Skeletal muscle cell (primary cell): Measurements from ENCODE around the gene OR13C5.
"Not testable (repeated sequence)": the region's sequence is repeated elsewhere in the genome, so short reads cannot be mapped to it uniquely, and the experiment has no call there.

Experiments used
- DNase-seq: peaks from one replicate; pipeline ENCODE4 v3.0.0-alpha.2; 2010; ENCODE audit warnings: low read depth
- H3K4me3 ChIP-seq: 2 replicates; pipeline ENCODE4 v1.5.1; 2011; ENCODE audit warnings: low read depth, mild to moderate bottlenecking, control low read depth, low read length, moderate library complexity

OR13C5 gene, protein sequence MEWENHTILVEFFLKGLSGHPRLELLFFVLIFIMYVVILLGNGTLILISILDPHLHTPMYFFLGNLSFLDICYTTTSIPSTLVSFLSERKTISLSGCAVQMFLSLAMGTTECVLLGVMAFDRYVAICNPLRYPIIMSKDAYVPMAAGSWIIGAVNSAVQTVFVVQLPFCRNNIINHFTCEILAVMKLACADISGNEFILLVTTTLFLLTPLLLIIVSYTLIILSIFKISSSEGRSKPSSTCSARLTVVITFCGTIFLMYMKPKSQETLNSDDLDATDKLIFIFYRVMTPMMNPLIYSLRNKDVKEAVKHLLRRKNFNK

DNA sequence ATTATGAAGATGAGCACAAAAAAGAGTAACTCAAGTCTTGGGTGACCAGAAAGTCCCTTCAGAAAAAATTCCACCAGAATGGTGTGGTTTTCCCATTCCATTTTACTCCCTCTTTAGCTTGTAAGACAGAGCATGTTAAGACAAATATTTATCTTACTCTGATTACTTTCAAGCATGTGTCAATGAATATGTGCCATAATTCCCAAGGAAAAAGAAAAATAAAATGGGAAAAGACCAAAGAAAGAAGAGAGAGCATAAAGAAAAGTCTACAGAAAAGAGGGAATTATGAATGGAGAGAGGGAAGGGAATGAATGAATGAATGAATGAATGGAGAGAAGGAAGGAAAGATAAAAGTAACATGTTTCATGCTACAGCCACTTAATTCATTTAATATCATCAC lies at the start of gene OR13C5:
OR13C5 (minus strand) TSS at position 101 of the 400 bp plus-strand sequence; CDS start at position 101, 0 bp downstream.
- H3K4me3 ChIP-seq, DNase-seq: not testable (repeated sequence)

DNA sequence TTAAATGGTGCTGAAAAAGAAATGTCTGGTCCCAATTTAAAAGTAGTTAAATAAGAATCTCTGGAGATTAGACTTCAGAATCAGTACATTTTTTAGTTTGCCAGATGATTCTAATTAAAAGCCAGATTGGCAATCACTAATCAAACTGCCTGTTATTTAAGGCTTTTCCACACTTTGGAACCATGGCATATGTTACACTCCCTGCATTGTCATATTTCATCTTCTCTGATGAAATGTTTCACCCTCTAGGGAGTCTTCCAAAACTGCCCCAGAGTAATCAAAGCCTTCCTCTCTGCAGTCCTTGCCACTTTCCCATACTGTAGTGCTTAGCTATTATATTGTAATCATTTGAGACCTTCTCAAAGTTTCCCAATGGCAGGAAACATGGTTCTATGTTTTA lies 36.2 kb upstream of the OR13C5 start:
- DNase-seq: no peak

DNA sequence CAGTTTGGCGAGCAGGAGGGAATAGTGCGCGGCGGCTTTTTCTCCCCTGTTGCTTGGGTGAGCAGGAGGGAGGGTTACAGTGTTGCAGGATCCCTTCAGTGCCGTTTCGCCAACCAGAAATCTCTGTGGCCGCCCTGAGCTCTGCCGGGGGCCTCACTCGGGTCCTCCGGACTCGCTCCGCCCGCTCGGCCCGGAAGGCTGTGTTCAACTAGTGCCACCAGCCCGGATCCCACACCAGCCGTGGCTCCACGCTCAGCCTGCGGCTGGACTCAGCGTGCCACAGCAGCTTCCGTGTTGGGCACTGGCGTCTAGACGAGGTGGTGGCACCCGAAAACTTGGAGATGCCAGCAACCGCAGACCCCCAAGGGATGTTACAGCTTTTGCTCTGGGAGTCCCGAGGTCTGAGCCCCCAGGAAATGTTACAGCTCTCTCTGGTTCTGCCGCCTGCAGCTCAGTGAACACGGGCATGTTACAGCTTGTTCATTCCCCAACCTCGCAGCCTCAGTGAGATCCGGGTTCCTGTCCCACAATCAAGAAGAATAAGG lies 34.8 kb upstream of the OR13C5 start:
- no peak overlapping the region for H3K4me3 ChIP-seq
- no peak for DNase-seq

More for the DNA sequence above, 36.2 kb upstream of the OR13C5 start:
- no peak overlapping the region for H3K4me3 ChIP-seq

DNA sequence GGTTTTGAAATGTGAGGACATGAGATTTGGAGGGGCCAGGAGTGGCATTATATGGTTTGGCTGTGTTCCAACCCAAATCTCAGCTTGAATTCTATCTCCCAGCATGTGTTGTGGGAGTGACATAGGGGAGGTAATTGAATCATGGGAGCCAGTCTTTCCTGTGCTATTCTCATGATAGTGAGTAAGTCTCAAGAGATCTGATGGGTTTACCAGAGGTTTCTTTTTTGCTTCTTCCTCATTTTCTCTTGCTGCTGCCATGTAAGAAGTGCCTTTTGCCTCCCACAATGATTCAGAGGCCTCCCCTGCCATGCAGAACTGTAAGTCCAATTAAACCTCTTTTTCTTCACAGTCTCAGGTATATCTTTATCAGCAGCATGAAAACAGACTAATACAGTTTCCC lies 26.8 kb upstream of the OR13C5 start:
- DNase-seq, H3K4me3 ChIP-seq: not testable (repeated sequence)

DNA sequence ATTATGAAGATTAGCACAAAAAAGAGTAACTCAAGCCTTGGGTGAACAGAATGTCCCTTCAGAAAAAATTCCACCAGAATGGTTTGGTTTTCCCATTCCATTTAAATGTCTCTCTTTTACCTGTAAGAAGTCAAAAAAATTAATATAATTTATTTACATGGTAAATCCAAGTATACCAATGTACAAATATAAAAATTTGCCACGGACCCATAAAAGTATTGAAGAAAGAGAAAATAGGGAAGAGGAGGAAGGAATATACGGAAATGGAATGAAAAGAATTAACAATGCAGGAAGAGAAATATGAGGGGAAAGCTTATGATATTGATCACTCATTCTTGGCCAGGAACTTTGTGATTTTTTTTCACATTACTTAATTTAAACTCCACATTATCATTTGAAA lies 18.9 kb upstream of the OR13C5 start, which contains the start of gene OR13C9:
OR13C9 (minus strand) TSS at position 101 of the 400 bp plus-strand sequence; CDS start at position 101, 0 bp downstream.
- no peak within 1 kb of the TSS for H3K4me3 ChIP-seq
- DNase-seq: no peak

DNA sequence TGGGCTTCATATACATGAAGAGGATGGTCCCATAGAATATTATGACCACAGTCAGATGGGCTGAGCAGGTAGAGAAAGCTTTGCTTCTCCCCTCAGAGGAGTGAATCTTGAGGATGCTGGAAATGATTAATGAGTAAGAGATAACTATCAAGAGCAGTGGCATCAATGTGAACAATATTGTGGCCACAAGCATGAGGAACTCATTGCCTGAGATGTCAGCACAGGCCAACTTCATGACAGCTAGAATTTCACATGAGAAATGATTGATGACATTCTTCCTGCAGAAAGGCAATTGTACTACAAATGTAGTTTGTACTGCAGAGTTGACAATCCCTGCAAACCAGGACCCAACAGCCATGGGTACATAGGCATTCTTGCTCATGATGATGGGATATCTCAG lies 18.2 kb upstream of the OR13C5 start:
- no peak for DNase-seq
- no peak overlapping the region for H3K4me3 ChIP-seq

DNA sequence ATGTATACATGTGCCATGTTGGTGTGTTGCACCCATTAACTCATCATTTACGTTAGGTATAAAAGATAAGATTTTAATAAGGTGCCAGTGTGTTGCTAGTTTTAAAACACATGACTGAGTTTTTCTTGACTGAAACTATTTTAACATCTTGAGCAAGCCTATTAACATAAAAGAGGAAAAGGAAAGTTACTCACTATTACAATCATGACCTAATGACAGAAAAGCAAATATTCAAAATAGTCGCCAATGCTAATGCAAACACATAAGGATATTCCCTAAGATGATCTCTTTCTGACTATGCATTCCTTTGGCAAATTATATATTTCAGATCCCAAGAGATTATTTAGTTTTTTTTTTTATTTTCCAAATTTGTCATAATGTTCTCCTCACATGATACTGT lies 12.0 kb upstream of the OR13C5 start:
- DNase-seq: no peak
- no peak overlapping the region for H3K4me3 ChIP-seq

DNA sequence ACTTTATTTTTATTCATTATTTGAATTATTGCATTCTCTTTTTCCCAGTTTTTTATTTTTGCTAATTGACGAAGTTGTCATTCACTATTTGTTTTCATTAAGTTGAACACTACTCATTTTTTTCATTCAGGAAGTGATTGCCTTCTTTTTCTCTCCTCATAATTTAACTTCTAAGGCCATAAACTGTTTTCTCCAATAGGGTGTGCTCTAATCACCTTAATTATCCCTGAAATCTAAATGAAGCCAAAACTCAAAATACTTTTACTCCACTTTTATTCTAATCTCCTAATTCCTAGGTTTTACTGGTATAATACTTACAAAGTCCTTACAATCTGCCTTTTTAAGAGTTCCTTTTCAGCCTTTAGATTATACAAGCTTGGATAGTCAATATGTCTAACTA lies 9.1 kb upstream of the OR13C5 start:
- DNase-seq: no peak
- no peak overlapping the region for H3K4me3 ChIP-seq

DNA sequence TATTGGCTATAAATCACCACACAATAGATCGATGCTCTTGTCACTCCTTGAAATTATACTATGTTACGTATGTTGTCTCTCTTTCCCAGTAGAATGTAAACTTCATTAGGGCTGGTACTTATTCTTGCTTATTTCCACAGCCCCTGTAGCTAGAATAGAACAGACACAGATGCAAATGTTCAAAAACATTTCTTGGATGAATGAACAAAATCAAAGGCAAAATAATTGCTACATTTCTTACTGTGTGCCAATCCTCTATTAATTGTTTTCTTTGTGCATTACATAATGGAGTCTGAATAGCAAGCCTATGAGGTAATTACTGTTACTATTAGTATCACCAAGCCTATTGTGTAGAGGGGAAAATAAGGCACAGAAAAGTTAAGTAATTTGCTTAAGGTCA lies 6.9 kb upstream of the OR13C5 start:
- DNase-seq: no peak
- H3K4me3 ChIP-seq: no peak overlapping the region

DNA sequence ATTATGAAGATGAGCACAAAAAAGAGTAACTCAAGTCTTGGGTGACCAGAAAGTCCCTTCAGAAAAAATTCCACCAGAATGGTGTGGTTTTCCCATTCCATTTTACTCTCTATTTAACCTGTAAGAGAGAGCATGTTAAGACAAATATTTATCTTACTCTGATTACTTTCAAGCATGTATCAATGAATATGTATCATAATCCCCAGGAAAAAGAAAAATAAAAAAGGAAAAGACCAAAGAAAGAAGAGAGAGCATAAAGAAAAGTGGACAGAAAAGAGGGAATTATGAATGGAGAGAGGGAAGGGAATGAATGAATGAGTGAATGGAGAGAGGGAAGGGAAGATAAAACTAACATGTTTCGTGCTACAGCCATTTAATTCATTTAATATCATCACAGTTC lies 6.3 kb upstream of the OR13C5 start, which contains the start of gene OR13C2:
OR13C2 (minus strand) TSS at position 101 of the 400 bp plus-strand sequence; CDS start at position 101, 0 bp downstream.
- not testable (repeated sequence) for DNase-seq, H3K4me3 ChIP-seq

DNA sequence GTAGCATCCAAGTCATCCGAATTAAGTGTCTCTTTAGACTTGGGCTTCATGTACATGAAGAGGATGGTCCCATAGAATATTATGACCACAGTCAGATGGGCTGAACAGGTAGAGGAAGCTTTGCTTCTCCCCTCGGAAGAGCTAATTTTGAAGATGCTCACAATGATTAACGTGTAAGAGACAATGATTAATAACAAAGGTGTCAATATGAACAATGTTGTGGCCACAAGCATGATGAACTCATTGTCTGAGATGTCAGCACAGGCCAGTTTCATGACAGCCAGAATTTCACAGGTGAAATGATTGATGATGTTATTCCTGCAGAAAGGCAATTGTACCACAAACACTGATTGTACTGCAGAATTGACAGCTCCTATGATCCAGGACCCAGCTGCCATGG lies 5.6 kb upstream of the OR13C5 start:
- no peak overlapping the region for H3K4me3 ChIP-seq
- no peak for DNase-seq

DNA sequence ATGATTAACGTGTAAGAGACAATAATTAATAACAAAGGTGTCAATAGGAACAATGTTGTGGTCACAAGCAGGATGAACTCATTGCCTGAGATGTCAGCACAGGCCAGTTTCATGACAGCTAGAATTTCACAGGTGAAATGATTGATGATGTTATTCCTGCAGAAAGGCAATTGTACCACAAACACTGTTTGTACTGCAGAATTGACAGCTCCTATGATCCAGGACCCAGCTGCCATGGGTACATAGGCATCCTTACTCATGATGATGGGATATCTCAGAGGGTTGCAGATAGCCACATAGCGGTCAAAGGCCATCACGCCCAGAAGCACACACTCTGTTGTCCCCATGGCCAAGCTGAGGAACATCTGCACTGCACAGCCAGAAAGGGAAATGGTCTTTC lies 464 bp downstream of the OR13C5 start:
- not testable (repeated sequence) for DNase-seq, H3K4me3 ChIP-seq

DNA sequence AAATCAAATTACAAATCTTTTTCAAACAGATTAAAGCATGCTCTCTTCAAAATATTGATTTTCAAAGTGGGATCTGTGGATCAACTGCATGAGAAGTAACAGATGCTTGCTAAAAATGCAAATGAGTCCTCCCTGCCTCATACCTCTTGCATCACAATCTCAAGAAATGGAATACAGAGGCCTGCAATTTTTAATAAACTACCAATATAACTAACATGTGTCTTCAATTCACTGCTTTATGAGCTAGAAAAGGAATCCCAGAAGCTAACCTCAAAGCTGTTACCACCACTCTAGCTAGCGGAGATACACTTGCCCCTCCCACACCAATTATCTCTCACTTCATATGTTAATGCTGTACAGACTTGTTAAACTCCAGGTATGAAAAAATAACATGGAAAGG lies 9.6 kb downstream of the OR13C5 start:
- H3K4me3 ChIP-seq: no peak overlapping the region
- DNase-seq: no peak

DNA sequence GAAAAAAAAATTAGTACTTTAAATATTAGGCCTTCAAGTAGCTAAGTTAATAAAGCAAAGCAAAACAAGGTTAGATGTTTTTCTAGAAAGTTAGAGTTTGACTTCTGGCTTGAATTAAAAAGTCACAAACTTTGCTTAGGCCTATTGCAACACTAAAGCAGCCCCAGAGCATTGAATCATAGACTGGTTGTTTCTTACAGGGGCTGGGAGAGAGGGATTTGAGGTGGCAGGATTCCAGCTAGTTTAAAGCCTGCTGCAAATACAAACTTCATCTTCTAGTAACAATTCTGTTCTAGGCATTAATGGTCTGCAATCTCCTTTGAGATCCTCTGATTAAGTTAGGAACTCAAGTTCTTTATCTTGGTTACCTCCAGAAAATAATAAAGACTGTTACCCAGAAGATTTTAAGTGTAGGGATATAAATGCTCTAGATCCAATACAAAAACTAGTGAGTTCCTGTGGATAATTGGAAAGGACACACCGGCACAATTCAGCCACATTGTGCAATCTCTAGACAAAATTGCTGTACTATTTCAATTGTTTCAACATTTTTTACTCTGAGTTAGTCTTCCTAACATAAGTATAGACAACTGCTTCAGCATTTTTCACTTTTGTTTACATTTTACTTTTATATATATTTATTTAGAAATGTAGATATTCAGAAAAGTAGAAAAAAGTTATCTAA lies 12.6 kb downstream of the OR13C5 start:
- no peak overlapping the region for H3K4me3 ChIP-seq

DNA sequence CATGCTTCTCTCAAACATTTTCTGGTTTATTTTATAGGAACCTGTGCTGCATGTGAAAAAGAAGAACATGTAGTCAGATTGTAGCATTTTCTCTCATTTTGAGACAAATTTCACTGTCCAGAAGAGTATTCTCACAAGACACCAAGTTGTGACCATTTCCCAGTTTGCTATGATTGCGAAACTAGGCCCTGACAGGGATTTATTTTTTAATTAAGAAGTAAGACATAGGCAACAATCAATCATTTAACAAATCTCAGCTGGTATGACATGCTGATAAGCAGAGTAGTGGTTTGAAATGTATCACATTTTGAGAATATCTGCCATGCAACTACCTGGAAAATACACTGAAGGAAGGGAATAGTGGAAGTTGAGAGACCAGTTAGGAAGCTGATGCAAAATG lies 18.7 kb downstream of the OR13C5 start:
- no peak for DNase-seq

More for the DNA sequence above, 12.6 kb downstream of the OR13C5 start:
- peak; percentile 74 for DNase-seq

DNA sequence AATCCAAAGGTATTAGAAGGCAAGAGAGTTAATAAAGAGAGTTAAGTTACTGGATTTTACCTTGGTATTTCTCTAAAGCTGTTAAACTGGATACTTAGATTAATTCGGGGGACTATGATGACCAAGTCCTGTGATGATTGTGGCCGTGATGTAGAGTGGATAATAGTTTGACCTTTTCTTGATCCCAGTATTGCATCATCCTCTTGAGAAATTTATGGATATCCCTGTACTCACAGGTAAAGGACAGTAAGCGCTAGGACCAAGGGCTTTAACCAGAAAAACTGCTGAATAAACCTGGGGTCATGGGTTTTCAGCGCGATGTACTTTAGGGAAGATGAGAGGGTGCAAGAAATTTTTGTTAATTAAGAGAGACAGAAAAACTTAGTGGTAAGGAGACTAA lies 21.9 kb downstream of the OR13C5 start:
- H3K4me3 ChIP-seq: no peak overlapping the region
- DNase-seq: no peak

More for the DNA sequence above, 18.7 kb downstream of the OR13C5 start:
- no peak overlapping the region for H3K4me3 ChIP-seq

DNA sequence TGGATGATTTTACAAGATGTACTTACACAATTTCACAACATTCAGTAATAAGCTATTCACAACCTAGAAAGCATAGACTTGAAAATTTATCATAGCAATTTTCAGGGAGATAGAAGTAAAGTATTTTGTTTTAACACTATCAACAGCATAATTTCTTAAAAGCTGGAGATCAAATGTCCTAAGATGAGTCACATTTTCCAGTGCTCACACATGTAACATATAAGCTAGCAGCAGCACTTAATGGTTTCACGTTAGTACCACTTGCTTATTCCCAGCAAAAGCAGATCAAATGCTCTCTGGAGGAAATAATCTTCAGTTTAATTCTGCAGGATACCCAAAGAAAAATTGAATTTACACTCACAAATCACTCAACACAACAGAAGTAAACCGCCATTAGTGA lies 23.8 kb downstream of the OR13C5 start:
- no peak for DNase-seq
- H3K4me3 ChIP-seq: no peak overlapping the region

DNA sequence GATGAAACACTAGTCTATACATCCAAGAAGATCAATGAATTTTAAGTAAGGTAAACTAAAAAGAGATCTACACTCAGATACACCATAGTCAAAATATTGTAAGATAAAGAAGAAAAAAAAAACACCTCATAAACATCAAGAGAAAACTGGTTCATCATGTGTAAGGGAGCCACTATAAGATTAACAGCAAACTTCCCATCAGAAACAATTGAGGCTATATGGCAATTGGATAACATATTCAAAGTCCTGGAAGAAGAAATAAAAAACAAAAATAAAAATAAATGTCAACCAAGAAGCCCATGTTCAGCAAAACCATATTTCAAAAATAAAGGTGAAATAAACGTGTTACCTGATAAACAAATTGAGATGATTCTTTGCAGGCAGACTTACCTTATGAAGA lies 26.6 kb downstream of the OR13C5 start:
- no peak for DNase-seq
- H3K4me3 ChIP-seq: no peak overlapping the region

DNA sequence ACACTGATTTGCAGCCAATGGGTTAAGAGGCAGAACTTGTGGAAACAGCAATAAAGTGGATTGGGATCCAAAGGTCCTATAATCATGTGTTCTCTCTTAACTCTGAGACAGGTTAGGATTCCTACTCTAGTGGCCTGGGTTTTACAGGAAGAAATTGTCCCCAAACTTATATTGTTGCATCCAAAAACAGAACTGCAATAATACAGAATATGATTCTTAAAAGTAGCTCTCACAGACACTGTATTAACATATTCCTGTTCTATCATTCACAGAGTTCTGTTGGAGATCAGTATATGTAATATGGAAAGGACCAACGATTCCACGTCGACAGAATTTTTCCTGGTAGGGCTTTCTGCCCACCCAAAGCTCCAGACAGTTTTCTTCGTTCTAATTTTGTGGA lies 30.3 kb downstream of the OR13C5 start, which contains the start of gene OR13C8:
OR13C8 (plus strand) TSS at position 301 of the 400 bp plus-strand sequence; CDS start at position 301, 0 bp downstream.
- no peak within 1 kb of the TSS for H3K4me3 ChIP-seq
- DNase-seq: no peak

DNA sequence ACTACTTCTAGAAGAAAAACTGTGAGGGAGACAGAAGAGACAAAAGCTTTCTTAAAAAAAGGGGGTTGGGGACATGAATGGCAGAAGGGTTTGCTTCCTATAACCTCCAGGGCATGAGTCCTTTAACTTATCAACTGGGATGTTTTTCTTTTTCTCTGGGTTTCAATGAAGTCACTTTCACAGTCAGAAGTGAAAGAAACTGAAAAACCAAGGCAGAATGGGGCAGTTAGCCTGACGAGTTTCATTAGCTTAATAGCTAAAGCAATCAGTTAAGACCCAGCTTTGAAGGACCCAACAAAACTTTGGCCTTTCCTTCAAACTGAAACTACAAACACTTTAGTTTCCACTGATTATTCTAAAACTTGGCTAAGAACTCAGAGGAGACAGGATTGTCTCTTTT lies 34.9 kb downstream of the OR13C5 start:
- H3K4me3 ChIP-seq: no peak overlapping the region
- DNase-seq: no peak
